Stimulated activated CD8-positive, alpha-beta memory T cell treated with anti-CD3 and anti-CD28 coated beads, Interleukin-4, amount 100 ng/mL, for 1 hour (primary cell): ENCODE measurements around the gene CRTC2.
"Not testable (repeated sequence)": the region's sequence is repeated elsewhere in the genome, so short reads cannot be mapped to it uniquely, and the experiment has no call there.

Experiments used
- DNase-seq, 2 donors: peaks; one replicate each; pipeline ENCODE4 v3.0.0-alpha.2; 2020; ENCODE audit warnings: low read depth in 2 of 2, low spot score in 1 of 2

Gene CRTC2

DNA sequence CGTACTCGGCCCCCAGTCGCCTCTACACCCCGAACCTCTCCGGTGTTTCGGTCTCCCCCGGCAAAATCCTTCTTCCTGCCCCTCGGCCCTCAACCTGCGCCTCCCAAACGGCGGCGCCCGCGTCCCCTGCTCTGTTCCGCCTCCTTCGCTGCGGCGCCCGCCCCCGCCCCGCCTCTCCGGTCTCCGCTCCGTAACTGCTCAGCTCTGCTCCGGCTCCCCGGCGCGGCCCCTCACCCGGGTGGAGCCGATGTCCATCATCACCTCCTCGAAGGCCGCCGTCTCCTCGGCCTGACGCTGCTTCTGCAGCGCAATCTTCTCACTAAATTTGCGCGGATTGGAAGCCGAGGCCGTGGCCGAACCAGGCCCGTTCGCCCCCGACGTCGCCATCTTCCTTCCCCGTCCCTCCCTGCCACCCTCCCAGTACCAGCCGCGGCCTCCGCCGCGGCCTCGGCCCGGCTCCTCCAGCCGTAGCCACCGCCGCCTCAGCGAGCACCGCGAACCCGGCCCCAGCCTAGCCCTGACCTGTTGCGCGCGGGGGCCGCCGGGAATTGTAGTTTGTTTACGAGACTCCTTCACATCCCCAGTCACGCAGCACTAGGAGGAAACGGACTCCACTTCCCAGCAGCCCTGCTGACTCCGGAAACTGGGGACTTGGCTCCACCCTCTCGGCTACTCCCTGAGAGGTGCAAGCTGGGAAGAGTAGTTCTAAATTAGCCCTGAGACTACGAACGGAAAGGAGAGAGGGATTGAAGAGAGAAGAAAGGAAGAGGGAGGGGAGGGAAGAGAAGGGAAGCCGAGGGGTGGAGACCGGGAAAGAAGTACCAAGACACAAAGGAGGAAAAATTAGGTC is at the start of gene CRTC2:
TSS of gene CRTC2 (minus strand) at position 502 of the 850 bp plus-strand sequence. CDS start at position 387, 115 bp downstream.
- peak; percentile 87 to 93 for DNase-seq

DNA sequence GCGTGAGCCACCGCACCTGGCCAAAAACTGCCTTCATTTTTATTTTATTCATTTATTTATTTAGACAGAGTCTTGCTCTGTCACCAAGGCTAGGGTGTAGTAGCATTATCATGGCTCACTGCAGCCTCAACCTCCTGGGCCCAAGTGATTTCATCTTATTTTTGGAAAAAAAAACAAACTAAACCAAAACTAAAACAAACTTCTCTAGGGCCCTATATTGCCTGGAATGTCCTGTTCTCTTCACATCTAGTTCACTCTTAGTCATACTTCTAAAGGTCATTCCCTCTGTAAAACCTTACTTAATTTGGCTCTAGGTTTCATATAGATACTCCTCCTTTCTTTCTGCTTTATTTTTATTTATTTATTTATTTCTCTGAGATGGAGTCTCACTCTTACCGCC is 47.7 kb upstream of the CRTC2 start:
- no peak for DNase-seq

DNA sequence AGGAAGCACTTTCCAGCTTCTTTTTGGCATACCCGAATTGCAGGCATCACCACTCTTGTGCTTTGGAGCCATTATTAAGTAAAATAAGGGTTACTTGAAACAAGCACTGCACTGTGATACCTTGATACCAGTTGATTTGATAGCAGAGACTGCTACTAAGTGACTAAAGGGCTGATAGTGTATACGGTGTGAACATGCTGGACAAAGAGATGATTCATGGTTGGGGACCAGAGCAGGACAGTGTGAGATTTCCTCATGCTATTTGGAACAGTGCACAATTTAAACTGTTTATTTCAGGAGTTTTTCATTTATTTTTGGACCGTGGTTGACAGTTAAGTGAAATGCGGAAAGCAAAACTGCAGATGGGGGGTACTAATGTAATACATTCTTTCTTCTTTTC is 42.0 kb upstream of the CRTC2 start:
- no peak for DNase-seq

GRCh38 chr1:153996882-153997281 is 38.5 kb upstream of the CRTC2 start:
- not testable (repeated sequence) for DNase-seq

DNA sequence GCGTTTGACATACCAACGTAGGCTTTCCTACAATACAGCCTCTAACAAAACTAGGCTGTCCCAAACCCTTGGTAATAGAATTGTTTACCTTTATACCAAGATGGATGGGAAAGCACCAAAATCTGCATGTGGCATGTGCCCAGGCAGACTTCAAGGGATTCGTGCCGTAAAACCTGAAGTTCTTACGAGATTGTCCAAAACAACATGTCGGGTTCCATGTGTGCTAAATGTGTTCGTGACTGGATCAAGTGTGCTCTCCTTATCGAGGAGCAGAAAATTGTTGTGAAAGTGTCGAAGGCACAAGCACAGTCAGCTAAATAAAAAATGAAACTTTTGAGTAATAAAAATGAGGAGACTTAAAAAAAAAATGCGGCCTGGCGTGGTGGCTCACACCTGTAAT is 37.2 kb upstream of the CRTC2 start:
- DNase-seq: no peak

GRCh38 chr1:153995202-153995601 is 36.8 kb upstream of the CRTC2 start:
- DNase-seq: no peak

GRCh38 chr1:153991806-153992205 is 33.4 kb upstream of the CRTC2 start:
- DNase-seq: no peak

GRCh38 chr1:153991151-153991630 is 32.8 kb upstream of the CRTC2 start:
- DNase-seq: no peak

- DNase-seq: peak; percentile 56 to 75
Observed at GRCh38 chr1:153990468-153991150, 32.2 kb upstream of the CRTC2 start, which contains the start of gene RPS27. RPS27 (plus strand) TSS chr1:153990762; CDS start chr1:153990797, 35 bp downstream.

DNA sequence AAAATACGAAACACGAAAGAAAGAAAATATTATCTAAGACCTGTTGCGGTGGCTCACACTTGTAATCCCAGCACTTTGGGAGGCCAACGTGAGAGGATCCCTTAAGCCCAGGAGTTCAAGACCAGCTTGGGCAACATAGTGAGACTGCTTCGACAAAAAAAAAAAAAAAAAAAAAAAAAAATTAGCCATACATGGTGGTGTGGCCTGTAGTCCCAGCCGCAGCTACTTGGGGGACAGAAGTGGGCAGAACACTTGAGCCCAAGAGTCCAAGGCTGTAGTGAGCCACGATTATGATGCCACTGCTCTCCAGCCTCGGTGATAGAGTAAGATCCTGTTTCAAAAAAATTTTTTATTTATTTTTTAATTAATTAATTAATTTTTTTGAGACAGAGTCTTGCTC is 29.2 kb upstream of the CRTC2 start:
- no peak for DNase-seq

GRCh38 chr1:153985941-153986761 is 27.7 kb upstream of the CRTC2 start, which contains the start of gene RAB13:
RAB13 (minus strand) TSS chr1:153986339; CDS start chr1:153986236, 103 bp downstream.
- no peak for DNase-seq

GRCh38 chr1:153985341-153985912 is 27.0 kb upstream of the CRTC2 start:
- DNase-seq: no peak

- no peak for DNase-seq
Observed at GRCh38 chr1:153984123-153984894, 25.9 kb upstream of the CRTC2 start.

DNA sequence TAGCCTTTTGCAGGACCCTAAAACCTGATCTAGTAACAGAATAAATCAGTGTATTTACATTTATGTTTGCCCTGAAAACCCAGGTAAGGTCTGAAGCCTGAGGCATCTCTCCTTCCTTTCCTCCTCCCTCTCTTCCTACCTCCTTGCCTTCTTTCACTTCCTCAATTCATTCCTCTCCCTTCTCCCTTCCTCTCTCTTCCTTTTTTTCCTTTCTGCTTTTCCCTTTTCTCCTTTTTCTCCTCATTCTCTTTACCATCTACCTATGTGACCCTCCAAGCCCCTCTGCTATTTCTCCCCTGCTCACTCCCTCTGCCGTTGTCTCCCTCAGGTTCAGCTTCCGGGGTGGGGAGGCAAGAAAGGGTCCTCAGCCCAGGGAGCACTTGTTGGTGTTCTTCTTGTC is 23.3 kb upstream of the CRTC2 start:
- DNase-seq: not testable (repeated sequence)

GRCh38 chr1:153979091-153979490 is 20.7 kb upstream of the CRTC2 start:
- not testable (repeated sequence) for DNase-seq

DNA sequence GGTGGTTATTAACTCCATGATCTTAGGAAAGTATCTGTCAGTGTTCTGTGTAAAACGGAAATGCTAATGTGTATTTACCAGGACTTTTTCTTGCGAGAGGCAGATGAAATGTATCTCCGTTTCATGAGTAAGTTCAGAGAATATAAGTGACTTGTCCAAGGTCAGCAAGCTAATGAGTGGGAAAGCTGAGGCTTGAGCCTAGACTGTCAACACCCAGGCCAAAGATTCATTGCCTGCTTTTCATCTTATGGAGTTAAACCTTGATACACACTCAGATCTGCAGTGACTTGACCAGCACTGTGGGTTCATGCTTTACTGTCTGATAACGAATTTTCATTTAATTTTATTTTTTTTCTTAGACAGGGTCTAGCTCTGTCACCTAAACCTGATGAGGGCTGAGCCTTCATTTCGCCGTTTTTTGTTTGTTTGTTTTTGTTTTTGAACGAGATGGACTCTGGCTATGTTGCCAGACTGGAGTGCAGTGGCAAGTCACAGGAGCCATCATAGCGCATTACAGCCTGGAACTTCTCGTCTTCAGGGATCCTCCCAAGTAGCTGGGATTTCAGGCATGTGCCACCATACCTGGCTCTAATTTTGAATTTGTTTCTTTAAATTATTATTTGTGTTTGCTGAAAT is 20.0 kb upstream of the CRTC2 start:
- no peak for DNase-seq

- peak in 1 of 2 donors; percentile 66 for DNase-seq
Observed at GRCh38 chr1:153977250-153978240, 19.1 kb upstream of the CRTC2 start, which contains the start of gene JTB. JTB (minus strand) TSS chr1:153977674; CDS start chr1:153977252, 422 bp downstream.

GRCh38 chr1:153976819-153977249 is 18.4 kb upstream of the CRTC2 start:
- no peak for DNase-seq
